Heart left ventricle (tissue), 16 donors: ENCODE measurements around the gene RASEF. TPM values are rescaled to one million over a fixed set of nuclear protein-coding genes. Genes with fewer than 3 reads are reported as not detected.

ENCODE experiments used
- ATAC-seq, 4 donors: fragments of 200-7000 bp; cut with Tn5 transposase; one replicate each; pipeline ENCODE4 v1.9.1; 2020 to 2022; ENCODE audit warnings: moderate library complexity in 4 of 4, mild to moderate bottlenecking in 3 of 4, moderate number of reproducible peaks in 1 of 4
- DNase-seq, 5 donors: peaks; one replicate each; pipeline ENCODE4 v3.0.0-alpha.2; 2020
- H3K27ac ChIP-seq, 12 donors: fragments of 200-600 bp; sonication (generic) in 4 of 12; one replicate each; pipeline versions ENCODE4 v1.5.0 to v1.8.0; 2016 to 2022; ENCODE audit warnings: mild to moderate bottlenecking in 2 of 12
- H3K27me3 ChIP-seq, 9 donors: fragments of 200-600 bp; sonication (generic) in 2 of 9; one replicate each; pipeline versions ENCODE4 v1.5.1 to v1.8.0; 2016 to 2022; ENCODE audit warnings: mild to moderate bottlenecking in 3 of 9
- H3K36me3 ChIP-seq, 9 donors: fragments of 200-600 bp; sonication (generic) in 2 of 9; one replicate each; pipeline versions ENCODE4 v1.5.0 to v1.8.0; 2018 to 2022; ENCODE audit warnings: mild to moderate bottlenecking in 2 of 9
- H3K4me1 ChIP-seq, 12 donors: fragments of 200-600 bp; sonication (generic) in 4 of 12; one replicate each; pipeline versions ENCODE4 v1.5.0 to v1.8.0; 2016 to 2022; ENCODE audit warnings: mild to moderate bottlenecking in 3 of 12
- H3K4me3 ChIP-seq, 12 donors: fragments of 200-600 bp; sonication (generic) in 4 of 12; one replicate each; pipeline versions ENCODE4 v1.5.0 to v1.8.0; 2017 to 2022; ENCODE audit warnings: mild to moderate bottlenecking in 9 of 12, moderate library complexity in 4 of 12
- H3K9me3 ChIP-seq, 12 donors: fragments of 200-600 bp; sonication (generic) in 4 of 12; one replicate each; pipeline versions ENCODE4 v1.5.0 to v1.8.0; 2016 to 2022; ENCODE audit warnings: mild to moderate bottlenecking in 1 of 12
- POLR2A ChIP-seq, 2 donors: fragments of 450-650 bp; IDR thresholded peaks; one replicate each; pipeline ENCODE4 v1.6.1; 2017; ENCODE audit warnings: antibody characterized with exemption in 2 of 2, mild to moderate bottlenecking in 2 of 2, moderate library complexity in 2 of 2
- WGBS, 4 donors: extraction: QIAGEN DNeasy Blood & Tissue Kit in 2 of 4; methylation state at CpG; one replicate each; pipeline versions ENCODE4 v1.1.5 to v1.1.7; 2013 to 2018; 5-methylcytosine and 5-hydroxymethylcytosine counted together
- intact Hi-C, 10 donors: fragments of 100-400 bp; cut with DNase I; formaldehyde crosslinking; loops; one replicate each; pipeline versions ENCODE4 v1.11.1 to v1.14.2; 2022
- polyA plus RNA-seq, 2 donors: library from polyadenylated mRNA; stranded (reverse); fragments of 200-250 nt; gene quantifications; one replicate each; pipeline ENCODE4 v1.2.3, GENCODE V29; 2013
- total RNA-seq, 9 donors: library from RNA; depleted of rRNA in 2 of 9; stranded (reverse); fragments of >200 nt in 2 of 9; fragmentation: NEBNext Ultra II Directional in 3 of 9; extraction: Animal tissue kit (Norgen Biotek cat#: 25700) in 3 of 9; gene quantifications; one replicate each; pipeline versions ENCODE4 v1.1.0 to v1.2.4, GENCODE V29; 2016 to 2023
- TF ChIP-seq, protein P1 (sequence below), 12 donors: fragments of 200-600 bp; sonication (generic) in 4 of 12; IDR thresholded peaks; one replicate each; pipeline versions ENCODE4 v1.5.0 to v1.8.0; 2018 to 2022; ENCODE audit warnings: antibody characterized with exemption in 12 of 12, mild to moderate bottlenecking in 5 of 12
- donor health status: ischemic (EF 13 %, LVEDD 7.1; RV severe dilation, severe dysfunction).
- donor health status: healthy with polysubstance abuse.
- donor health status: DM: no; HTN: yes; CAD: no.
- donor health status: DM: no; HTN: no; CAD: no.
- donor health status: ischemic (EF 25% LVEDD 6.9; RV normal size, moderate dysfunction).
- donor health status: ischemic (EF 25% LVEDD 5.7; RV mildly dilated, moderate dysfunction).
- donor health status: healthy.
- donor health status: DM: yes; HTN: yes; CAD: no.
- donor health status: ischemic (EF 35%, LVEDD 5.7; RV mildly dilated, moderate dysfunction).
- donor health status: nonischemic (EF 11% LVEDD 7.7; RV severe dilation, severe dysfunction).
- donor health status: DM: yes; HTN: yes; CAD: no.
- donor health status: PGD.
- donor health status: ischemic (EF 29% LVEDD 5.4; RV normal size, mild dysfunction).
- donor health status: nonischemic (EF 23%, LVEDD 6.1; RV moderate dilation, normal function).

Gene RASEF
- total and polyA plus RNA-seq, 11 donors, result 0.05 to 0.20 (median 0.08) TPM; not detected in 4

DNA sequence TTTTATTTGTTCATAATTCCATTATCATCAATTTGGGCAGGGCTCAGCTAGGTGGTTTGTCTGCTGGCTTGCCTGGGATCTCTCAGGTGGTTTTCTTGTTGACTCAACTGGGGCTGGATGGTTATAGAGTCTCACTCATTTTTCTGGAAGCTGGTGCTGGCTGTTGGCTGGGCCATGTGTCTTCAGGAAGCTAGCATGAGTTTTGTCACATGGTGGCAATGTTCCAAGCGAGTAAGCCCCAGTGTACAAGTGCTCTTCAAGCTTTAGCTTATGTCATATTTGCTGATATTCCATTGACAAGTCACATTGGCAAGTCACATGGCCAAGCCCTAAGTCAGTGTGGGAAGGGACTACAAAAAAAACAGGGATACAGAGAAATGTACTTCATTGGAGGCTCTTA lies 2.3 kb upstream of the RASEF start:
- Histone ChIP-seq H3K36me3 (no peaks in the 10 kb centered on the region), H3K9me3 (no peaks in the 10 kb centered on the region), H3K4me1 (peaks cover 0 to 20% (median 11%) of the 10 kb centered on the region in 12 donors), H3K27ac (no peak overlapping the region), H3K4me3 (no peak overlapping the region), H3K27me3 (peaks cover 16 to 58% (median 33%) of the 10 kb centered on the region in 9 donors)
- ATAC-seq, result no peak
- DNase-seq, result no peak
- TF ChIP-seq, protein P1, sequence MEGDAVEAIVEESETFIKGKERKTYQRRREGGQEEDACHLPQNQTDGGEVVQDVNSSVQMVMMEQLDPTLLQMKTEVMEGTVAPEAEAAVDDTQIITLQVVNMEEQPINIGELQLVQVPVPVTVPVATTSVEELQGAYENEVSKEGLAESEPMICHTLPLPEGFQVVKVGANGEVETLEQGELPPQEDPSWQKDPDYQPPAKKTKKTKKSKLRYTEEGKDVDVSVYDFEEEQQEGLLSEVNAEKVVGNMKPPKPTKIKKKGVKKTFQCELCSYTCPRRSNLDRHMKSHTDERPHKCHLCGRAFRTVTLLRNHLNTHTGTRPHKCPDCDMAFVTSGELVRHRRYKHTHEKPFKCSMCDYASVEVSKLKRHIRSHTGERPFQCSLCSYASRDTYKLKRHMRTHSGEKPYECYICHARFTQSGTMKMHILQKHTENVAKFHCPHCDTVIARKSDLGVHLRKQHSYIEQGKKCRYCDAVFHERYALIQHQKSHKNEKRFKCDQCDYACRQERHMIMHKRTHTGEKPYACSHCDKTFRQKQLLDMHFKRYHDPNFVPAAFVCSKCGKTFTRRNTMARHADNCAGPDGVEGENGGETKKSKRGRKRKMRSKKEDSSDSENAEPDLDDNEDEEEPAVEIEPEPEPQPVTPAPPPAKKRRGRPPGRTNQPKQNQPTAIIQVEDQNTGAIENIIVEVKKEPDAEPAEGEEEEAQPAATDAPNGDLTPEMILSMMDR (IDR thresholded peaks at IDR 0.05), result no peak
- no peak for TF ChIP-seq POLR2A (IDR thresholded peaks at IDR 0.05)
- WGBS, 4 donors, result 67 to 83% (median 77%) methylated on average over 1 of the region's 1 CpG
- intact Hi-C loops, result no loop called here

GRCh38 chr9:83061990-83062650 lies 822 bp downstream of the RASEF start:
- H3K27me3 ChIP-seq, result peaks cover 16 to 61% (median 36%) of the 10 kb centered on the region in 9 donors
- 2 to 7% (median 3%) methylated on average over 39 to 53 of the region's 53 CpGs for WGBS, 4 donors

GRCh38 chr9:83061036-83061435 lies 1.9 kb downstream of the RASEF start:
- ATAC-seq, result no peak
- no peak for DNase-seq
- intact Hi-C loops, result no loop called here
- H3K36me3 ChIP-seq, result no peaks in the 10 kb centered on the region
- no peak overlapping the region for H3K27ac ChIP-seq
- peaks cover 16 to 56% (median 36%) of the 10 kb centered on the region in 9 donors for H3K27me3 ChIP-seq
- WGBS, 4 donors, result 78 to 88% (median 87%) methylated on average over 2 of the region's 2 CpGs
- no peaks in the 10 kb centered on the region for H3K9me3 ChIP-seq
- peak overlapping the region in 2 of 12 donors; percentile 56 to 57 for H3K4me3 ChIP-seq
- TF ChIP-seq, protein P1 (IDR thresholded peaks at IDR 0.05), result no peak
- TF ChIP-seq POLR2A (IDR thresholded peaks at IDR 0.05), result no peak
- H3K4me1 ChIP-seq, result peaks cover 0 to 20% (median 11%) of the 10 kb centered on the region in 12 donors

More at GRCh38 chr9:83061990-83062650, 822 bp downstream of the RASEF start:
- Histone ChIP-seq H3K4me3 (peak overlapping the region; percentile 17 to 57 (median 44)), H3K4me1 (peaks cover 0 to 20% (median 11%) of the 10 kb centered on the region in 12 donors), H3K36me3 (no peaks in the 10 kb centered on the region), H3K27ac (no peak overlapping the region), H3K9me3 (no peaks in the 10 kb centered on the region)
- peak in 2 of 4 donors; percentile 18 to 29 for ATAC-seq
- peak in 1 of 5 donors; percentile 19 for DNase-seq
- TF ChIP-seq, protein P1 (IDR thresholded peaks at IDR 0.05), result no peak
- no peak for TF ChIP-seq POLR2A (IDR thresholded peaks at IDR 0.05)
- intact Hi-C loops, result no loop called here

GRCh38 chr9:83060556-83060955 lies 2.4 kb downstream of the RASEF start:
- Histone ChIP-seq H3K27ac (no peak overlapping the region), H3K27me3 (peaks cover 16 to 55% (median 36%) of the 10 kb centered on the region in 9 donors), H3K9me3 (no peaks in the 10 kb centered on the region), H3K36me3 (no peaks in the 10 kb centered on the region), H3K4me3 (no peak overlapping the region), H3K4me1 (peaks cover 0 to 20% (median 11%) of the 10 kb centered on the region in 12 donors)
- TF ChIP-seq POLR2A (IDR thresholded peaks at IDR 0.05), result no peak
- TF ChIP-seq, protein P1 (IDR thresholded peaks at IDR 0.05), result no peak
- no peak for ATAC-seq
- 86 to 90% (median 87%) methylated on average over 3 of the region's 3 CpGs for WGBS, 4 donors
- no peak for DNase-seq
- intact Hi-C loops, result no loop called here
